CD4-positive, alpha-beta memory T cell (primary cell): ENCODE measurements around the gene OARD1. TPM values are rescaled to one million over a fixed set of nuclear protein-coding genes. Genes with fewer than 3 reads are reported as not detected.
"Not testable (repeated sequence)": the region's sequence is repeated elsewhere in the genome, so short reads cannot be mapped to it uniquely, and the experiment has no call there.

Experiments
- CTCF ChIA-PET: fragments of 350-600 bp; sonication (Branson Sonifier 250); formaldehyde crosslinking; loops from one replicate; lab custom pipeline; 2021; ENCODE audit warnings: inconsistent platforms; ENCODE audit not compliant: partially characterized antibody; lab: Charles Lee
- POLR2A ChIA-PET: fragments of 350-600 bp; sonication (Branson Sonifier 250); formaldehyde crosslinking; loops from one replicate; lab custom pipeline; 2021; ENCODE audit not compliant: partially characterized antibody; lab: Charles Lee
- DNase-seq, 5 donors: peaks; one replicate each; pipeline versions ENCODE4 v3.0.0 to v3.0.0-alpha.2; 2020 to 2022; ENCODE audit warnings: mixed read lengths in 1 of 5
- H3K27ac ChIP-seq: one replicate; pipeline ENCODE4 v1.7.0; 2013; ENCODE audit warnings: low read depth, low read length
- H3K27me3 ChIP-seq: 2 replicates; pipeline ENCODE4 v1.7.0; 2013; ENCODE audit warnings: mild to moderate bottlenecking, low read length, moderate library complexity; ENCODE audit not compliant: insufficient read depth
- H3K36me3 ChIP-seq: 2 replicates; pipeline ENCODE4 v1.7.0; 2013; ENCODE audit warnings: mild to moderate bottlenecking, low read length, moderate library complexity; ENCODE audit not compliant: insufficient read depth
- H3K4me1 ChIP-seq: 2 replicates; pipeline ENCODE4 v1.7.0; 2013; ENCODE audit warnings: mild to moderate bottlenecking, low read length, moderate library complexity; ENCODE audit not compliant: insufficient read depth
- H3K4me3 ChIP-seq, 2 donors: one replicate each; pipeline ENCODE4 v1.7.0; 2013; ENCODE audit warnings: low read length in 2 of 2, mild to moderate bottlenecking in 1 of 2
- H3K9me3 ChIP-seq, 2 donors: one replicate each; pipeline ENCODE4 v1.7.0; 2013; ENCODE audit warnings: low read length in 2 of 2, control low read depth in 1 of 2; ENCODE audit not compliant: control insufficient read depth in 1 of 2
- H3K27ac Mint-ChIP-seq, 7 donors: one replicate each; pipeline ENCODE4 v1.8.0; 2020 to 2021; ENCODE audit warnings: mixed read lengths in 7 of 7, mild to moderate bottlenecking in 6 of 7, inconsistent platforms in 3 of 7, moderate library complexity in 3 of 7
- H3K27me3 Mint-ChIP-seq, 2 donors: one replicate each; pipeline ENCODE4 v1.8.0; 2020 to 2021; ENCODE audit warnings: mixed read lengths in 2 of 2
- H3K36me3 Mint-ChIP-seq, 2 donors: one replicate each; pipeline ENCODE4 v1.8.0; 2020 to 2021; ENCODE audit warnings: mixed read lengths in 2 of 2, inconsistent platforms in 1 of 2, mild to moderate bottlenecking in 1 of 2
- H3K4me1 Mint-ChIP-seq, 4 donors: one replicate each; pipeline ENCODE4 v1.8.0; 2020 to 2021; ENCODE audit warnings: mixed read lengths in 4 of 4, mild to moderate bottlenecking in 1 of 4
- H3K4me3 Mint-ChIP-seq, 8 donors: one replicate each; pipeline ENCODE4 v1.8.0; 2020 to 2021; ENCODE audit warnings: mixed read lengths in 8 of 8, mild to moderate bottlenecking in 7 of 8, moderate library complexity in 6 of 8, inconsistent platforms in 3 of 8
- H3K9me3 Mint-ChIP-seq, 8 donors: one replicate each; pipeline ENCODE4 v1.8.0; 2020 to 2021; ENCODE audit warnings: mixed read lengths in 8 of 8, mild to moderate bottlenecking in 5 of 8, inconsistent platforms in 3 of 8, moderate library complexity in 1 of 8
- intact Hi-C: fragments of 100-400 bp; cut with micrococcal nuclease; formaldehyde crosslinking; loops from one replicate; pipeline ENCODE4 v1.15.1; 2023
- polyA plus RNA-seq, 2 donors: library from polyadenylated mRNA; unstranded; fragments of 300-500 nt; fragmentation: Illumina TruSeq; gene quantifications; one replicate each; pipeline ENCODE4 v1.2.3, GENCODE V29; 2021
- total RNA-seq, 2 experiments: library from RNA; stranded (reverse); gene quantifications; one replicate each; pipeline ENCODE4 v1.2.3, GENCODE V29; 2021

OARD1 gene
- total and polyA plus RNA-seq, 4 experiments from 2014 or later, result 41.0 to 56.7 (median 54.0) TPM

DNA sequence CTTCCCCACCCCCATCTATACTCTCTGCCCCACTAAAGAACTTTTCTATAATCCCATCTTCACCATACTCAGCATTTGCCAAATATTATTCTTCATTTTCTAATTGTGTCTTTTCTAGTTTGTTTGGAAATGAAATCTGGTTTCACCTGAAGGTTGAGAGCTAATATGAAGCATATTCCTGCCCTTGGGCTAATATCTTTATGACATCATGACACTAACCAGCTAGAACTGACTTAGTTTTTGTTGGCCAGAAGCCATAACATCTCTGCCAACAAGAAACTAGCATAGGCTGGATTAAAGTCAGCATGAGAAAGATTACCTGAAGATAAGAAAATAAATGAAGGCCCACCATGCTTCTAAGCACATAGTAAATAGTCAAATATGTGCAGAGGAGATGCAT lies 49.9 kb downstream of the OARD1 start:
- no peaks in the 10 kb centered on the region for H3K36me3 ChIP-seq
- H3K4me1 ChIP-seq, result peaks cover 5% of the 10 kb centered on the region
- H3K27me3 ChIP-seq, result no peaks in the 10 kb centered on the region
- ChIA-PET POLR2A (no interaction called here), CTCF (interaction anchor here (1.6 to 1.8 kb wide), 2 partner anchors 14 to 18 kb away, joined by 5 to 6 read pairs; partner anchors contain the start of gene UNC5CL)
- DNase-seq, result no peak
- Mint-ChIP-seq H3K27me3 (no peaks in the 10 kb centered on the region), H3K9me3 (peaks cover 0 to 5% (median 0%) of the 10 kb centered on the region in 8 donors), H3K36me3 (peaks cover 0 to 4% of the 10 kb centered on the region in 2 donors), H3K27ac (no peak overlapping the region), H3K4me1 (peaks cover 3 to 4% (median 4%) of the 10 kb centered on the region in 4 donors), H3K4me3 (no peak overlapping the region)
- H3K4me3 ChIP-seq, result no peak overlapping the region
- no peaks in the 10 kb centered on the region for H3K9me3 ChIP-seq
- H3K27ac ChIP-seq, result no peak overlapping the region
- intact Hi-C loops, result no loop called here

GRCh38 chr6:41021832-41022231 lies 50.3 kb downstream of the OARD1 start:
- Histone ChIP-seq H3K4me1 (peaks cover under 1% of the 10 kb centered on the region), H3K27ac (no peak overlapping the region), H3K4me3 (no peak overlapping the region), H3K36me3 (no peaks in the 10 kb centered on the region), H3K9me3 (no peaks in the 10 kb centered on the region), H3K27me3 (no peaks in the 10 kb centered on the region)
- peaks cover 0 to 5% (median 0%) of the 10 kb centered on the region in 8 donors for H3K9me3 Mint-ChIP-seq
- H3K4me3 Mint-ChIP-seq, result no peak overlapping the region
- peaks cover 0 to 4% of the 10 kb centered on the region in 2 donors for H3K36me3 Mint-ChIP-seq
- CTCF ChIA-PET, result interaction anchor here (1.6 to 1.8 kb wide), 2 partner anchors 13 to 18 kb away, joined by 5 to 6 read pairs; partner anchors contain the start of gene UNC5CL
- no peak overlapping the region for H3K27ac Mint-ChIP-seq
- DNase-seq, result no peak
- intact Hi-C loops, result no loop called here
- no peaks in the 10 kb centered on the region for H3K4me1 Mint-ChIP-seq
- POLR2A ChIA-PET, result no interaction called here
- no peaks in the 10 kb centered on the region for H3K27me3 Mint-ChIP-seq

- H3K27me3 ChIP-seq, result no peaks in the 10 kb centered on the region
- no peak overlapping the region for H3K4me3 ChIP-seq
- intact Hi-C loops, result no loop called here
- no peak for DNase-seq
- no peak overlapping the region for H3K27ac ChIP-seq
- Mint-ChIP-seq H3K36me3 (peaks cover 0 to 11% of the 10 kb centered on the region in 2 donors), H3K27me3 (peaks cover 0 to 2% of the 10 kb centered on the region in 2 donors), H3K27ac (no peak overlapping the region), H3K4me1 (no peaks in the 10 kb centered on the region), H3K9me3 (peaks cover 0 to 5% (median under 1%) of the 10 kb centered on the region in 8 donors), H3K4me3 (no peak overlapping the region)
- H3K36me3 ChIP-seq, result no peaks in the 10 kb centered on the region
- H3K4me1 ChIP-seq, result no peaks in the 10 kb centered on the region
- H3K9me3 ChIP-seq, result no peaks in the 10 kb centered on the region
- CTCF ChIA-PET, result interaction anchor here (0.8 to 4.2 kb wide), 2 partner anchors 10 kb away, joined by 3 to 29 read pairs; no protein-coding TSS in a partner anchor
- POLR2A ChIA-PET, result interaction anchor here (1.1 kb wide), 1 partner anchor 24 kb away, joined by 3 read pairs; no protein-coding TSS in a partner anchor
Measured at GRCh38 chr6:41017663-41018062, 54.5 kb downstream of the OARD1 start.

GRCh38 chr6:41015860-41016259 lies 56.3 kb downstream of the OARD1 start:
- H3K27me3 ChIP-seq, intact Hi-C loops, H3K27ac Mint-ChIP-seq, H3K4me3 Mint-ChIP-seq, H3K4me1 Mint-ChIP-seq, H3K4me3 ChIP-seq, POLR2A ChIA-PET, H3K9me3 Mint-ChIP-seq, H3K27me3 Mint-ChIP-seq, H3K36me3 ChIP-seq, H3K27ac ChIP-seq, H3K4me1 ChIP-seq, H3K9me3 ChIP-seq, DNase-seq: not testable (repeated sequence)
- peaks cover 0 to 13% of the 10 kb centered on the region in 2 donors for H3K36me3 Mint-ChIP-seq
- CTCF ChIA-PET, result interaction anchor here (1.5 to 9.5 kb wide), 2 partner anchors 11 to 17 kb away, joined by 8 to 88 read pairs; no protein-coding TSS in a partner anchor

DNA sequence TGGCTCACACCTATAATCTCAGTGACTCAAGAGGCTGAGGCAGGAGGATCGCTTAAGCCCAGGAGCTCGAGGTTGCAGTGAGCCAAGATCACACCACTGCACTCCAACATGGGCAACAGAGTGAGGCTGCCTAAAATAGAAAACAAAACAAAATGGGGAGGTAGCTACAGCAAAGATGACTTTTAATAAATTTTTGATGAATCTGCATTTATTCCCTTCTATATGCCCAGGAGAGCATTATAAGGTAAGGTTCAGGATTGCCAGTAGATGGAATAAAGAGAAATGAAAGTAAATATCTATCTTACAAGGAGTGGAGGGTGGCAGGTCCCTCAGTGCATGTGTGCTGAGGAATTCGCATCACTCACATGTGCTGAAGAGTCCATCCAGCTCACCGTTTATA lies 57.4 kb downstream of the OARD1 start:
- H3K27me3 ChIP-seq, result no peaks in the 10 kb centered on the region
- Mint-ChIP-seq H3K4me3 (no peak overlapping the region), H3K4me1 (no peaks in the 10 kb centered on the region), H3K27me3 (peaks cover 2 to 4% of the 10 kb centered on the region in 2 donors), H3K36me3 (peaks cover 0 to 15% of the 10 kb centered on the region in 2 donors), H3K9me3 (peaks cover 0 to 5% (median under 1%) of the 10 kb centered on the region in 8 donors), H3K27ac (no peak overlapping the region)
- no peaks in the 10 kb centered on the region for H3K4me1 ChIP-seq
- POLR2A ChIA-PET, result no interaction called here
- H3K9me3 ChIP-seq, result no peaks in the 10 kb centered on the region
- intact Hi-C loops, result no loop called here
- no peak overlapping the region for H3K4me3 ChIP-seq
- no peaks in the 10 kb centered on the region for H3K36me3 ChIP-seq
- CTCF ChIA-PET, result interaction anchor here (0.8 to 9.5 kb wide), 6 partner anchors 11 to 55 kb away, joined by 3 to 88 read pairs (median 6); no protein-coding TSS in a partner anchor
- DNase-seq, result no peak
- no peak overlapping the region for H3K27ac ChIP-seq

Other genes starting within 250 kb of the OARD1 start
- 1 to 10 TPM; 6.2 to 6.4 TPM for gene UNC5CL, start 33.1 kb downstream of the OARD1 start, total RNA-seq
- under 1 TPM; 0.13 to 0.69 TPM for gene UNC5CL, start 33.1 kb downstream of the OARD1 start, polyA plus RNA-seq
- gene TSPO2, start 29.9 kb downstream of the OARD1 start, total RNA-seq, result not detected
- not detected for gene TSPO2, start 29.9 kb downstream of the OARD1 start, polyA plus RNA-seq
- not detected for gene APOBEC2, start 19.2 kb downstream of the OARD1 start, total RNA-seq
- gene APOBEC2, start 19.2 kb downstream of the OARD1 start, polyA plus RNA-seq, result under 1 TPM; 0.44 to 0.91 TPM
- 10 to 100 TPM; 56.7 to 56.9 TPM for gene NFYA, start 618 bp upstream of the OARD1 start, total RNA-seq
- 10 to 100 TPM; 10.7 to 27.7 TPM for gene NFYA, start 618 bp upstream of the OARD1 start, polyA plus RNA-seq
- gene TREML1, start 82.0 kb upstream of the OARD1 start, total RNA-seq, result not detected
- not detected for gene TREML1, start 82.0 kb upstream of the OARD1 start, polyA plus RNA-seq
- 1 to 10 TPM; 2.7 to 4.0 TPM for gene TREM2, start 90.8 kb upstream of the OARD1 start, total RNA-seq
- gene TREM2, start 90.8 kb upstream of the OARD1 start, polyA plus RNA-seq, result not detected
- under 1 TPM; 0.35 to 0.39 TPM for gene TREML2, start 128.8 kb upstream of the OARD1 start, total RNA-seq
- gene TREML2, start 128.8 kb upstream of the OARD1 start, polyA plus RNA-seq, result 1 to 10 TPM; 1.6 to 4.8 TPM
- not detected for gene TREML4, start 156.0 kb upstream of the OARD1 start, total RNA-seq
- gene TREML4, start 156.0 kb upstream of the OARD1 start, polyA plus RNA-seq, result not detected
- not detected for gene TREM1, start 214.3 kb upstream of the OARD1 start, total RNA-seq
- not detected for gene TREM1, start 214.3 kb upstream of the OARD1 start, polyA plus RNA-seq